Activated CD8-positive, alpha-beta memory T cell treated with anti-CD3 and anti-CD28 coated beads for 48 hours (primary cell): Measurements from ENCODE around the gene WAPL.

Experiments
- DNase-seq, 3 experiments: peaks; one replicate each; pipeline ENCODE4 v3.0.0-alpha.2; 2020; ENCODE audit warnings: low read depth in 2 of 3, low spot score in 2 of 3

WAPL gene

DNA sequence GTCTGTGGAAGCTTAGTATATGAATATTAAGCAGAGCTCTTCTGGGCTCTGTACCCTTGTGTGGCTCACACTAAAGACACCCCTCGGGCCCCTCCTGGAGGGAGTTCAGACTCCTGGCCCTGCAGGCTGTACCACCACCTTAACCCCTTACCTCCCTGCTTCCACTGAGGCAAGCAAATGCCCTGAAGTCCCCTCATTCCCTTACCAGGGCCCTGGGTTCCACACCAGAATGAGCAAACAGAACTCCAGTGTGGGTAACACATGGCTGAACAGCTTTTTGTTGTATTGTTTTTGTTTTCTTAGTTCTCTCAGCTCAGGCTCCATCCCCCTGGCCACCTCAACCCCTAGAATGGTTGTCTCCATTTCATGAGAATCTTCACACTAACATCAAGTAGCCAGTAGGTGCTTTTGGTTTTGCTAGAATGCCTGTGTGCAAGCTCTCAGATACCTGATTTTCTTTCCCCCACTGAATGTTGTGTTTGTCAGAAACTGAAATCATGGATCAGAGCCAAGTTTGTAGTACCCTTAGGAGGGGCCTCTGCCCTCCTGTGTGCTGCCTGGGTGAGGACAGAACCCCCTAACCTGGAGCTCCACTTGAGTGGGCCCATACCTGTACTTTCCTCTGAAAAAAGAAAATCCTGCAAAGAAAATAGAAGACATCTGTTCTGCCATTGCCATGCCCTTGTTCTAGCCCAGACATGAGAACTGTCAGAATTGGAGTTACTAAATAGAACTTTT lies 2.8 kb upstream of the WAPL start:
- no peak for DNase-seq

DNA sequence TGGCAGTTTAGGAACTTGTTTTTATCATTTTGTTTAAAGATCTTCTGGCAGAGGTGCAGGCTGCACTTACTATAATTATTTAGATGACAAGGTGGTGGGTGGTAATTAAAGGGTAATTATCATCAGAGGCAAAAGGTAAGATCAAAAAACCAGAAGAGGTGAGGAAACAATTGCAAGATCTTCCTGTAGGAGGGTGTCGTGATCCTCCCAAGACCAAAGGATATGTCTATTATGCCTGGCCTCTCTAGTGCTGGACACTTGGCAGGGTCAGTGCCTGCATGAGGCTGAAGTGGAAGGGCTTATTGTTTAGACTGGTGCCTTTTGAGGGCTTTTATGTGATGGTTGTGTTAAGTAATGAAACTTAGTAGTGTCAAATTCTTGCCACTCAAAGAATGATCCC lies 1.8 kb upstream of the WAPL start:
- DNase-seq: no peak

DNA sequence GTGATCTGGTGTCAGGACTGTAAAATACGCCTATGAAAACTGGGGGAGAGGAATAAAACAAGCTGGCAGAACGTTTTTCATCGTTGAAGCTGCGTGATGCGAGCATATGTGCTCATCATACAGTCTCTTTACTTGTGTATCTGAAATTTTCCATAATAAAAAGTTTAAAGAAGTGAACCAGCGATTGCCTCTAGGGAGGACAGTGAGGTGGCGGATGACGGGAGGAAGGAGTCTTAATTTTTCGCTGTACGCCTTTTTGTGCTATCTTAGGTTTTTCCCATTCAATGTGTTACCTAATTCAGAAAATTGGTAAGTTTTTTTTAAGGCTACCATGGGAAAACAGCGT lies 891 bp upstream of the WAPL start:
- DNase-seq: no peak

DNA sequence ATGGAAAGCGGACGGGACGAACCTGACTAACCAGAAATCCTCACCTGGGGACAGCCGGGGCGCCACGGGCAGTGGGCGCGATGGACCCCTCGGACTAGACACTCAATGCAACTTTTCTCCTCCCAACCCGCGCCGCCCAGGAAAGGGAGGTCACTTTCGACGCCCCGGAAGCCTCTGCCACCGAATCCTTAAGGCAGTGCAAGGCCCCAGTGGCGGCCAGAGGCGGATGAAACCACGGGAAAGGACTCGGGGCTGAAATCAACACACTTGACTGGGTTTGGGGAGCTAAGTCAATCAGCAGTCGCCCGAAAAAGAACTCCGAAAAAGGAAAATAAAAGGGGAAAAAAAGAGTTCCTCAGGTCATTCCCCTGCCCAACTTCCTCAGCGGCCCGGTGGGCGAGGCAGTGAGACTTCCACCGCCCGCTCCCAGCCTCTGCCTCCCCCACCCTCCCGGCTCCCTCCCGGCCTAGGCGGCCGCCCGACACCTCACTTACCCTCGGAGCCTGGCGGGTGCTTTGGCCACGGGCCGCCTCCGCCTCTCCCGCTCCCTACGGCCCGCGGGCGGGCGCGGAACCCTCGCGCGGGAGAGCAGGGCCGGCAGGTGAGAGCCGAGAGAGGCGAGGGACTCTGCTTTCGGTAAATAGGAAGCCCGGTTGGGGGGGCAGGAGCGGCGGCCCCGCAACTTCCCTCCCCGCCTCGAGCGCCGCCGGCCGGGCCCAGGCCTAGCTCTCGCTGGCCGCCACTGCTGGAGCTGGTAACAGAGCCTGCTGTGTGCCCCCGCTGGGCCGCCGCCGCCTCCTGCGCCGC lies 518 bp downstream of the WAPL start:
- DNase-seq: peak; percentile 12 to 35 (median 23)

DNA sequence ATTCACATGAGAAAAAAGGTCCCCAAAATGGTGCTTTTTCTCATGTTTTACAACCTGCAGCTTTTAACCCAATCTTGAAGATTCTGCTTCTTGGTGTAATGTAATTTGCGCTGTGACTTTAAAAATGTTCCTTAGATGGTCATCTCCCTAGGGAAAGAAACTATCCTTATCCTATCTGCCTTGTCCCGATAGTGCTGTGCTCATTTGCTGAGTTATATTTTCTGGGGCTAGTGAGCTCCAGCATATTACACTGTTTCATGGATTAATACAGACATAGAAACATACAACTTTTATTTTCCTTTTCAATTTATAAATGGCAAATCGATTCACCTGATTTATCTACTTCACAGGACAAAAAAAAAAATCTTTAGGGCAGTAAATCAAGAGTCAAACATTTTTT lies 2.8 kb downstream of the WAPL start:
- DNase-seq: no peak

DNA sequence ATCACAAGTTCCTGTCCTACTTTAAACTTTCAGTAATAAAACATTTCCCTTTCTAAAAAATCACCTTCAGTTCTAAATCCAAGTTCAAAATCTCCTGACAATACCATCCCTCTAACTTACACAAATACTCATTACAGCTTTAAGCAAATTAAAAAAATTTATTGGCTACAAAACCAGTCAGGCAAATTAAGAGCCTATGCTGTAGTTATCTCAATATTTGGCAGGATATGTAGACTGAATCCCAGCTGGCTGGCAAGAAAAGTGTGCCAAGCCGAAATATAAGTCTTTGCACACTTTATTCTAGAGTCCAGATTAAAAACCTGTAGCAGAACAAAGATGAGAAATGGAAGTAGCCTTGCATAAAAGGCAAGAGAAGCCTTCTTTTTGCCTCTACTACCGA lies 9.5 kb downstream of the WAPL start:
- no peak for DNase-seq

DNA sequence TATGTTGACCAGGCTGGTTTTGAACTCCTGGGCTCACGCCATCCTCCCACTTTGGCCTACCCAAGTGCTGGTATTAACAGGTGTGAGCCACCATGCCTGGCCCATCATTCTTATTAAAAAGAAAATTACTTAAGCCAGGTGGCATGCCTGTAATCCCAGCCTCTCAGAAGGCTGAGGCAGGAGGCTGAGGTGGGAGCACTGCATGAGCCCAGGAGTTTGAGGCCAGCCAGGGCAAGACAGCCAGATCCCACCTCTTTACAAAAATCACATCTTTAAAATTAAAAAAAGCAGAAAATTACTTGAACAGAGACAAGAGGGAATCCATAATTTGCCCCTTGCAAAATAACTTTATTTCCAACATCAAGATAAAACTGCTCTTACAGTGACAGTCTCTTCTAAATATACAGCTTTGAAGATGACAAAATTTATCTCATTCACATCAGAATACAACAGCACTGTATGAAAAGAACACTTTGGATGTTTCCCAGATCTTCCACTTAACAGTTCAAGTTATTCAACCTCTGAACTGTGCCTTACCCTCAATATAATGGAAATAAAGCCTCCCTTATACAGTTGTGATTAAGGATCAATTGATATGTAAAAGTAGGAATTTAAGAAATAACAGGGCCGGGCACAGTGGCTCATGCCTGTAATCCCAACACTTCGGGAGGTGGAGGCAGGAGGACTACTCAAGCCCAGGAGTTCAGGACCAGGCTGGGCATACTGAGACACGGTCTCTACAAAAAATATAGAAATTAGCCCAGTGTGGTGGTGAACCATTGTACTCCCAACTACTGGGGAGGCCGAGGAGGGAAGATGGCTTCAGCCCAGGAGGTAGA lies 10.3 kb downstream of the WAPL start:
- DNase-seq: no peak

DNA sequence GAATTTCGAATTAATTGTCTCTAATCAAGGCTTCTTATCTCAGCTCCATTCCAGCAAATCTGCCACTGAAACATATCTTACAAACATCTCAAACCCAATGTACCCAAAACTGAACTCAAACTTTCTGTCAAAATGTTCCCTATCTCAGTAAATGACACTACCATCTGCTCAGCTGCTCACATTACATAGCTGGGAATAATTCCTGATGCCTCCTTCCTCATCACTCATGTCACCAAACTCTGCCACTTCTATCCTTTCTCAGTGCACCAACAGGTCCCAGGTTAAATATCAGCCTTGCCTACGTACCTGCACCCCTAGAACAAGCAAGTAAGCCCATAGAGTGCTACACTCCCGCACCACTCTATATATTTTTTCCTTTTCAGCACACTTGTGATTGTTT lies 12.4 kb downstream of the WAPL start:
- DNase-seq: no peak

DNA sequence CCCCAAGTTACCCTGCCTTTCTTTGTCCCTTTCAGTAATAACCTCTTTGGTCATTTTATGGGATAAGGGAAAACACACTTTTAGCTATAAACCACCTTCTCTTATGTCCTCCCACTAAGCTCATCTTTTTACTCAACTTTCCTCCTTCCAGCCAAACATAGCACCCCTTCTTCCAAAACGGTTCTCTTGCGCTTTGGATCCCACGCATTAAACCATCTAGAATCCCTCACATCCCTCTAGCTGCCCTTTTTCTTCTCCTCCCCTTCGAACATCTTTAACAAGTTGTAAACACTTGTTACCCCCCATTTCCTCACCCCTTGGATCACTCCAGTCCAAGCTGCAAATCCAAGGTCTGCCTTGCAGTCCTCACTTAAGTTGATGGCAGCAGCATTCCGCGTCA lies 13.4 kb downstream of the WAPL start:
- no peak for DNase-seq

DNA sequence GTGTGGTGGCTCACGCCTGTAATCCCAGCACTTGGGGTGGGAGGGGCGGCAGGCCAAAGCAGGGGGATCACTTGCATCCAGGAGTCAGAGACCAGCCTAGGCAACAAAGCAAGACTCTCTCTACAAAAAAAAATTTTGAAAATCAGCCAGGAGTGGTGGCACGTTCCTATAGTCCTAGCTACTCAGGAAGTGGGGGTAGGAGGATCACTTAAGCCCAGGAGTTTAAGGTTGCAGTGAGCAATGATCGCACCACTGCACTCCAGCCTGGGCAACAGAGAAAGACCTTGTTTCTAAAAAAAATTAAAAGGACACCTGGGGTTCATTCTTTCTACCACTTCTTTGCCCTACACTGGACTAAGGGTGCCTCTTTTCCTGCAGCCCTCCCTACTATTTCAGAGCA lies 15.1 kb downstream of the WAPL start:
- DNase-seq: no peak

DNA sequence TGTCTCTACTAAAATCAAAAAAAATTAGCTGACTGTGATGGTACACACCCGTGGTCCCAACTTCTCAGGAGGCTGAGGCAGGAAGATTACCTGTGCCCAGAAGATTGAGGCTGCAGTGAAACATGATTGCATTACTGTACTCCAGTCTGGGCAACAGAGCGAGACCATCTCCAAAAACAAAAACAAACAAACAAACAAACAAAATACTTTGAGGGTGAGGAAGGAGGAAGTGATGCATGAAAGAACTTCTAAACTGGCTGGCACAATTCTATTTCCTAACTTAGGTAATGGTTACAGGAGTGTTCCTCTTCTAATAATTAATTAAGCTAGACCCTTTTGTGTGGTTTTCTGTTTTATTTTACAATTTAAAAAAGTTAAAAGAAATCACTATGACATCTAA lies 15.5 kb downstream of the WAPL start:
- DNase-seq: no peak

DNA sequence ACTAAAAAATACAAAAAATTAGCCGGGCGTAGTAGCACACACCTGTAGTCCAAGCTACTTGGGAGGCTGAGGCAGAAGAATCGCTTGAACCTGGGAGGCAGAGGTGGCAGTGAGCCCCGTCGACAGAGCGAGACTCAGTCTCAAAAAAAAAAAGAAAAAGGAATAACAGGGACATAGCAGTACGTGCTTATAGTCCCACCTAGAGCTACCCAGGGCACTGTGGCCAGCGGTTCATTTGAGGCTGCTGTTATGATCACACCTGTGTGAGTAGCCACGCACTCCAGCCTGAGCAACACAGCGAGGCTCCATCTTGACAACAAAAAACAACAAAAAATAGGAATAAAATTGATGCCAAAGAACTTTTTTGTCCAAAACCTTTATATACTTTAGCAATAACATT lies 17.1 kb downstream of the WAPL start:
- no peak for DNase-seq

DNA sequence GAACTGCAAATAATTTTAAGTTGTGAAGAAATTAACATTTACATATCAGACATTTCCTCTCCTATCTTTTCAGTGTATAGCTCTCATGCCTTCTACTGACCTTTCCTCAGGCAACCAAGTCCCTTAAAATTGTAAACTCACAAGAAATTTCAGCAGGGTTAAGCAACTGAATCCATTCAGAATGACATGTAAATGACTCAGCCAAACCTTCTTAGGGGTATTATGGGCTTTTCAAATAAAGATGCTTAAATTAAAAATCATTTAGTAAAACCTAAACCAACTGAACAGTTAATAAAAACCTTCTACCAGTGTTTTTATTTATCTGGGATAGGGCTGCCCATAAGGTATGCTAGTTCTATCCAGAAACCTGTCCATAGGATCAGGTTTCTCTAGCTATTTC lies 20.7 kb downstream of the WAPL start:
- no peak for DNase-seq

DNA sequence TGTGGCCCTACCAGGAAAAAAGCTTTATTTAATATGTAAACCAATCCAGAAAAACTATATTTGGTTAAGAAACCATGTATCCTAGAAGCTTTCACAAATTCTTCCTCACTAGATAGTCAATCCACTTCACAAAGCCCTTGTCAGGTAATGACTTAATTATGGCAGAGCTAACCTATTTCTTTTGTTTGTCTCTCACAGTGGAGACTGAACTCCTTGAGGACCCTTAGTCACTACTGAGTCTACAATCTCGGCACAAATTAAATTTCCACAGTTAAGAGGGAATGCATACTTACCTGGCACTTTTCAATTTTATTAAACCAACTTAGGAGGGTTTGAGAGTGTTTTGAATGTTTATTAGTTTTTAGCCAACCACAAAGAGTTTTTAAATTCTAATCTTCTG lies 23.0 kb downstream of the WAPL start:
- no peak for DNase-seq

DNA sequence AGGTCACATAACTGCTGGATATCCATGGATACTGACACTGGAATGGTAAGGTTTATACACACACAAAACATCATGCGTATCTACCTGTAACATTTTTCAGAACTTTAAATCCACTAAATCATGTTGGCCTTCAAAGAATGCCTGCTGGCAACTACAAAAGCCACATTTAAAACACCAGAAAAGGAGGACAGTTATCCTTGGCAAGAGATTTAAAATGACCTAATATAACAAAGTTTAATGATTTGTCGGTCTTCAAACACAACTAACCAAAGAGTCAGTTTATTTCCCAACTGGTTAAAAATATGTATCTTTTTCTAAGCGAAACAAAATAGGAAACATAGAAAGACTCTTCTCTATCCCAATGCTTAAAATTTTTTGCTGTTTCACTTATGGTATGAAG lies 24.0 kb downstream of the WAPL start:
- DNase-seq: no peak

DNA sequence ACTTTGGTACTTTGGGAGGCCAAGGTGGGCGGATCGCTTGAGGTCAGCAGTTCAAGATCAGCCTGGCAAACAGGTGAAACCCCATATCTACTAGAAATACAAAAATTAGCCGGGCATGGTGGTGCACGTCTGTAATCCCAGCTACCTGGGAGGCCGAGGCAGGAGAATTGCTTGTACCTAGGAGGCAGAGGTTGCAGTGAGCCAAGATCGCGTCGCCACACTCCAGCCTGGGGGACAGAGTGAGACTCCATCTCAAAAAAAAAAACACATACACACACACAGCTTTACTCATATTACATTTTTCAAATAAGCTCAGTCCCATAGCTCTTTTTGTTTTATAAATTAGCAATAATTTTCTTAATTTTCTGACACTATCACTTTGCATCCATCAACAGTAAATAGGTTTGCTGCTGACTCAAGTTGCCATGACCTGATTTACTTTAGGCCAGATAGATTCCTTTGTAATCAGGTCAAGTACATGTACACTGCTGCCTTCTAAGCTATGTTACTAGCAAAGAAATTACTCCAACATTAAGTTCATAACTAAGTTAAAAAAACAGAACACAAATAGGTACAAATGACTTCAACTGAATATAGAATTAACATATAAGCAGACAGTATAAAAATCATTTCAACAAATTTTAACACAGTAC lies 31.5 kb downstream of the WAPL start:
- DNase-seq: no peak

DNA sequence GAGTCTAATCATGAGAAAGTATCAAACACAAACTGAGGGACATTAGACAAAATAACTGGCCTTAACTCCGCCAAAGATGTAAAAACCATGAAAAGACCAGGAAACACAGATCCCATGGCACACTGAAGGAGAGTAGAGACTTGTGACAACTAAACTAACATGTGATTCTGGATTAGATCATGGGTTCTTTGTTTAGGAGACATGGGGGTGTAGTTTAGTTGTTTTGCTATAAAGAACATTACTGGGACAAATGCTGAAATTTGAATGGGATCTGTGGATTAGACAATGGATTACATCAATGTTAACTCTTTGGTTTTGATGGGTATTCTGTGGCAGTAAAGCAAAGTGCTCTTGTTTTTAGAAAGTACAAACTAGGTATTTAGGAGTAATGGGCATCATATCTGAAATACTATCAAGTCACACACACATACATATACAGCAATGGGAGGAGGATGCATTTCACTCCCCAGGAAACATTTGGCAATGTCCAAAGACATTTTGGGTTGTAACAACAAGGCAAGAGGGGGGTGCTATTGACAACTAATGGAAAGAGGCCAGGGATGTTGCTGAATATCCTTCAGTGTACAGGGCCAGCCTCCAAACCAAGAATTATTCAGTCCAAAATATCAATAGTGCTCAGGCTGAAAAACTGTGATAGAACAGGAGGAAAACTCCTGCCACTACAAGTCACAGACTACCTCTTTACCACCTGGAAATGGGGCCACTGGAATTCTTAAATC lies 32.4 kb downstream of the WAPL start:
- DNase-seq: no peak

DNA sequence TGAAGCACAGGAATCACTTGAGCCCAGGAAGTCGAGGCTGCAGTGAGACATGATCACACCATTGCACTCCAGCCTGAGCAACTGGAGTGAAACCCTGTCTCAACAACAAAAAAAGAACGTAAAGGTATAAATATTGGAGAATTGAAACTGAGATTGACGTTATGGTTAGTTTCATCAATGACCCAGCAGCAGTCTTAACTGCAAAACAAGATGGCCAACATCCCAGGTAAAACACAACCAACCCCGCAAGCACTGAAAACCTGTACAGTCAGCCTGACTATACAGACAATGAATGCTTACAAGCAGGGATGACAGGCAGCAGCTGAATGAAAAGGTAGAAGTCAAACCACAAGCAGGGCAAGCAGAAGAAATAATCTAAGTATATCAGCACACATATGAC lies 34.7 kb downstream of the WAPL start:
- DNase-seq: no peak

DNA sequence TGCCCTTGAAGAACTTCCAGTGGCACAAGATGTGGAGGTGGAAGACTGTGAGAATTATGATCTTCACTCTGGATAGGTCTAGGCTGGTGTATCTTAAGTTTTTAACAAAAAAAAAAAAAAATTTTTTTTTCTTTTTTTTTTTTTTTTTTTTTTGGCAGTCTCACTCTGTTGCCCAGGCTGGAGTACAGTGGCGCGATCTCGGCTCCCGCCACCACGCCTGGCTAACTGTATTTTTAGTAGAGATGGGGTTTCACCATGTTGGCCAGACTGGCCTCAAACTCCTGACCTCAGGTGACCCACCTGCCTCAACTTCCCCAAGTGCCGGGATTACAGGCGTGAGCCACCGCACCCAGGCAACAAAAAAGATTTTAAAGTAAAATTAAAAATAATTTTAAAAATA lies 37.9 kb downstream of the WAPL start:
- DNase-seq: no peak

DNA sequence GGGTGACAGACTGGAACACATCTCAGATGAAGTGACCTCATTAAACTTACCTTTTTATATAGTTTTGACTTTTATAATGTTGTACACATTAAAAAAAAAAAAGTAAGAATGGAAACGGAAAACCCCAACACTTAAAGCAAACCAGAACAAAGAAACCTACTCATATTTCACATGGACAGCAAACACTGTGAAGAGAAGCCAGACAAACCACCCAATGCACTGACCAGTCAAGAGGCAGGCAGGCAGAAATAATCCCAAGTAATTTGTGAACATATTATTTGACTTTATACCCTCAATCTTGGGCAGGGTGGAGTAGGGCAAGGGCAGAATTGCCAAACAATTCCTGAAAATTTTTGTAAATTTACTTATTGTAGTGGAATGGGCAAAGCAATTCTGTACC lies 39.8 kb downstream of the WAPL start:
- DNase-seq: no peak

DNA sequence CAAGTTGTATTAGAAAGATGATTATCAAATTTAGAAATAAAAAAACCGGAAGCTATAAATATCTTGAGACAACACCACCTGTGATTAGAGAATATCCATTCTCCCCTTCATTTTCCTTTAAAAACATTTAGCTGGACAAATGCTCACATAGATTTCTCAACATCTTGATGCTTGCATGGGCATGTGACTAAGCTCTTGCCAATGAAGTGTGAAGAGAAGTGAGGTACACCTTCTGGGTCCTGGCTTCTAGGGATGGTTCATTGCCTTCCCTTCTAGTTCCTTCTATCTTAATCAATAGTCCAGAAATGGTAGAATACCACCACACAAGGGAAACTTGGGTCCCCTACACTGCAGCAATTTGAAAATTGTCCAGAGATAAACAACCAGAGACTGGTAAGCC lies 41.0 kb downstream of the WAPL start:
- no peak for DNase-seq
